Fibroblast of the aortic adventitia (primary cell): ENCODE results near the gene GAPVD1. TPM values are rescaled to one million over a fixed set of nuclear protein-coding genes. Genes with fewer than 3 reads are reported as not detected.
A peak's percentile ranks its signal among the peaks of the same experiment; 100 is the strongest.

Experiments used
- DNase-seq: peaks from one replicate; pipeline ENCODE4 v3.0.0-alpha.2; 2010; ENCODE audit warnings: low read depth
- H3K4me3 ChIP-seq: 2 replicates; pipeline ENCODE4 v1.5.1; 2011; ENCODE audit warnings: low read depth, mild to moderate bottlenecking, control low read depth, low read length, moderate library complexity
- CTCF ChIP-seq: IDR thresholded peaks from 2 replicates; pipeline ENCODE4 v1.5.1; 2011; ENCODE audit warnings: mild to moderate bottlenecking, low read length, control low read depth, inconsistent platforms; ENCODE audit not compliant: insufficient read depth
- total RNA-seq: library from RNA; depleted of rRNA; stranded (reverse); fragments of >200 nt; gene quantifications from 2 replicates; pipeline ENCODE4 v1.2.3, GENCODE V29; 2012; ENCODE audit warnings: low replicate concordance

The GAPVD1 gene
- total RNA-seq, 1 donor = 52.7 TPM

- no peak for TF ChIP-seq CTCF
- H3K4me3 ChIP-seq = no peak overlapping the region
- DNase-seq = no peak
Observed at GRCh38 chr9:125337236-125337635, 75.6 kb downstream of the GAPVD1 start.

- DNase-seq = no peak
- no peak overlapping the region for H3K4me3 ChIP-seq
- no peak for TF ChIP-seq CTCF
Observed at GRCh38 chr9:125338929-125339328, 77.3 kb downstream of the GAPVD1 start.

- TF ChIP-seq CTCF = no peak
- no peak for DNase-seq
- H3K4me3 ChIP-seq = no peak overlapping the region
Observed at GRCh38 chr9:125341566-125341965, 79.9 kb downstream of the GAPVD1 start.

DNA sequence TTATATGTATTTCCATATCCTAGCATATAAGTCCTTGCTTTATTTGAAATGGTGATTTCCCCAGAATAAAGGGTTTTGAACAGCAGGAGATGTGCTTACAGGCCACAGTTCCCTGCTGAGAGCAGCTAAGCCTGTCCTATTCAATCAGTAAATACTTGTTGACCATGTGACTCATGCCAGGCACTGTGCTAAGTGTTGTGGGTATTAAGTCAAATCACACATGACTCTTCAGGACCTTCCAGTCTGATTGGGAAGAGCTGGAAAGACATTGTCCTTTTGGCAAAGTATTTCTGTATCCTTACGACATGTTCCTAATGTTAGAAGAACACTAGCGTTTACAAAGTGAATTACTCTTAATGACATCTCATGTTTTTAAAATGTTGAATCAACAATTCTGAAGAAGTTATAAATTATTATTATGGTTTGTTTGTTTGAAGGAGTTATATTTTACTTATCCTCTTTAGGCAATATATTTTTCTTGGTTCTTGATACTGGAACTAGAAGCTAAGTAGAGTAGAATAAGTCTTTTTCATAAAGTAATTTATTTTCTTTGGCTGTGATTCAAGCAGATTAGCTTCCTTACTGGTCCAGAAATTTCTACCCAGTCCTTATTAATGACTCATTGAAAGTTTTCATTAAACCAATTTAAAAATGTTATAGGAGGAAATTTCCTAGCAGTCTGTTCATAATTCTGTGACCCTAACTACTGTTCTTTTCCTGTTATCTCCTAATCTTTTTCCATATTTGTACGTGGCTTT is 82.1 kb downstream of the GAPVD1 start:
- no peak for TF ChIP-seq CTCF
- H3K4me3 ChIP-seq = no peak overlapping the region
- DNase-seq = peak; percentile 66

DNA sequence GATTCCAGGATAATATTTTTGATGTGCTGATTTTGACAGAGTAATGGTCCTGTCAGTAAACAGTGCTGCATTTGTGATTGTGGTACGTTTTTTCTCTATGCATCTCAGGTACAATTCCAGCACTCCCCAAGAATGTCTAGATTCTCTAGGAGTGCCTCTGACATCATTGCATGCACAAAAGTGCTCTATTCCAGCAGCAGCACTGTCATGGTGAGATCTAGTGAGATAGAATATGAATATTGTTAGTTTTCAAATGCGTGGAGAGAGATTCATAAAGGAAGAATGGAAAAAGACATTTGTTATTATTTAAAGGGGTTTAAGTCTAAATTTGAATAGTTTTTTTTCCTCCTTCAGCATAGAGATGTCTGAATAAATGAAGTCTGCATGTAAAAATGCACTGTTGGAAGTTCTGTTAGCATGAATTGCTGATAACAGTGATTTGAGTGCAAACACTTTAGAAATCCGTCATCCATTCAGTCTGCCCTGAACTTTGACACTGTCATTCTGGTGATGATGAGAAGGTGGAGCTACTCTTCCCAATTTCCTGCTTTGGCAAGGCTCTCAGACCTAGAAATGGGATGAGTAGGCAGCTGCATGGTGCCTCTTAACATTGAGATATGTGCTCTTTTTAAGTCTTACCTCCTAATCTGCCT is 84.6 kb downstream of the GAPVD1 start:
- no peak for DNase-seq
- H3K4me3 ChIP-seq = no peak overlapping the region
- no peak for TF ChIP-seq CTCF

- no peak overlapping the region for H3K4me3 ChIP-seq
- no peak for TF ChIP-seq CTCF
- DNase-seq = no peak
Observed at GRCh38 chr9:125355601-125356000, 94.0 kb downstream of the GAPVD1 start.
